Measurements from ENCODE around the gene TMEM42.

The TMEM42 gene

DNA sequence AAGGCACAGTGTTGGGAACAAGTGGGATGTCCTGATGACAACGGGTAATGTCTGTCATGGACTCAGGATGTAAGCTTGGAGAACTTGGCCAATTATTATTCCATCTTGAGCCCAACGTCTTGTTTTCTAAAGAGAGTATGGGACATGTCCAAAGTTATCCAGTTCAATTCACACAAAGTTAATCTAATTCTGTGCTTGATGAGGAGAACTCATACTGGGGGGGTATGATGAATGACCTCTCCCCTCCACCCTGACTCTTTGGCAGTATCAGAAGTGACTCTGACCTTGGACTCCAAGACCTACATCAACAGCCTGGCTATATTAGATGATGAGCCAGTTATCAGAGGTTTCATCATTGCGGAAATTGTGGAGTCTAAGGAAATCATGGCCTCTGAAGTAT lies 49.0 kb downstream of the TMEM42 start:
- Mint-ChIP-seq H3K4me3 (no peak overlapping the region), H3K36me3 (ENCODE audit: low read depth) (no peaks in the 10 kb centered on the region), H3K9me3 (no peaks in the 10 kb centered on the region), H3K27me3 (peaks cover 17% of the 10 kb centered on the region), H3K4me1 (no peaks in the 10 kb centered on the region), H3K27ac (no peak overlapping the region)
- DNase-seq: no peak
- ATAC-seq: no peak

- H3K4me3 Mint-ChIP-seq: no peak overlapping the region
- H3K27ac Mint-ChIP-seq: no peak overlapping the region
- no peaks in the 10 kb centered on the region for H3K4me1 Mint-ChIP-seq
- peak; percentile 79 for ATAC-seq
- H3K36me3 Mint-ChIP-seq (ENCODE audit: low read depth): no peaks in the 10 kb centered on the region
- no peaks in the 10 kb centered on the region for H3K9me3 Mint-ChIP-seq
- DNase-seq: peak; percentile 67
- H3K27me3 Mint-ChIP-seq: peaks cover 9% of the 10 kb centered on the region
These were observed 52.3 kb downstream of the TMEM42 start for GRCh38 chr3:44913868-44914468.

DNA sequence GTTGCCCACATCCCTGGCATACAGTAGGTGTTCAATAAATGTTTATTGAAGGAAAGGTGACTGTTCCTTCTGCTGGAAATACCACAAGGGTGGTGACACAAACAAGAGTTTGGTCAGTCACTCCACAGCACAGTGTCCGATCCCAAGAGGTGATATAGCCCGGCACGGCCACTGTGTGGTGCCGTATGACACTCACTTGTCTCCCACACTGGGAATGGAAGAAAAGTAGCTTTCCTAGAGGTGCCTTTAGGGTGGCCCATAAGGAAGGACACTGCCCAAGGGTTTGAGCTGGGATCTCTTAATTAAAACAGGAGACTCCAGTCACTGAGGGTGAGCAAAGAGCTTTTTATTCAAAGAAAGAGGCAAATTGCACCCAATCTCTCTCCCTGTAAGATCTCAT lies 53.2 kb downstream of the TMEM42 start:
- H3K36me3 Mint-ChIP-seq (ENCODE audit: low read depth): no peaks in the 10 kb centered on the region
- ATAC-seq: no peak
- H3K4me3 Mint-ChIP-seq: no peak overlapping the region
- H3K9me3 Mint-ChIP-seq: no peaks in the 10 kb centered on the region
- DNase-seq: no peak
- no peaks in the 10 kb centered on the region for H3K4me1 Mint-ChIP-seq
- no peaks in the 10 kb centered on the region for H3K27me3 Mint-ChIP-seq
- no peak overlapping the region for H3K27ac Mint-ChIP-seq
